K562 (cell line): ENCODE data around the gene PRDX6. TPM values are rescaled to one million over a fixed set of nuclear protein-coding genes. Genes with fewer than 3 reads are reported as not detected.

Experiments used
- ATAC-seq: fragments of 200-7000 bp; cut with Tn5 transposase; 3 replicates; pipeline ENCODE4 v1.9.1; 2020; ENCODE audit warnings: moderate library complexity
- BruUV-seq: library from RNA; stranded (reverse); fragments of 400-500 nt; replicated peaks from 2 replicates; lab custom pipeline; 2021; lab: Mats Ljungman, UMichigan
- CTCF ChIA-PET: fragments of 300-600 bp; formaldehyde crosslinking; extraction: SDS; loops from one replicate; lab custom pipeline; 2021; ENCODE audit warnings: low intra/inter-chr PET ratio; lab: Yijun Ruan, JAX
- POLR2A ChIA-PET: fragments of 300-600, 350-650 bp; sonication (Branson Sonifier 250); formaldehyde crosslinking; extraction: SDS; loops from one replicate; lab custom pipeline; 2021; ENCODE audit warnings: antibody characterized with exemption, inconsistent platforms; lab: Yijun Ruan, JAX
- DNase-seq, 4 experiments: peaks; one replicate each; pipeline versions ENCODE4 v3.0.0 to v3.0.0-alpha.2; 2011 to 2018; ENCODE audit warnings: low spot score in 3 of 4, mixed read lengths in 3 of 4; ENCODE audit errors: extremely low read depth in 1 of 4
- FAIRE-seq: peaks from 2 replicates; lab custom pipeline; 2011; peaks lifted over from hg19 to GRCh38; lab: Jason Lieb, UNC
- H2AFZ ChIP-seq: 2 replicates; pipeline ENCODE4 v1.6.0; 2011; ENCODE audit warnings: low read depth, low read length, control low read depth, inconsistent platforms
- H3K27ac ChIP-seq: fragments of 200-600 bp; 3 replicates; pipeline ENCODE4 v1.8.0; 2011; ENCODE audit warnings: low read depth, mild to moderate bottlenecking, control low read depth, inconsistent platforms, low read length, moderate library complexity, mixed read lengths; ENCODE audit errors: extremely low read depth
- H3K27me3 ChIP-seq, 2 experiments: fragments of 300-600 bp in 1 of 2; 2 replicates in 1 of 2; 3 replicates in 1 of 2; pipeline versions ENCODE4 v1.6.0 to v1.8.0; 2011; ENCODE audit warnings: inconsistent platforms in 2 of 2, low read length in 2 of 2, mild to moderate bottlenecking in 1 of 2, mixed read lengths in 1 of 2, moderate library complexity in 1 of 2; ENCODE audit not compliant: control insufficient read depth in 2 of 2, insufficient read depth in 2 of 2
- H3K36me3 ChIP-seq: fragments of 300-600 bp; 3 replicates; pipeline ENCODE4 v1.8.0; 2011; ENCODE audit warnings: mild to moderate bottlenecking, low read length, inconsistent platforms; ENCODE audit not compliant: control insufficient read depth, insufficient read depth
- H3K4me1 ChIP-seq, 2 experiments: fragments of 200-600 bp in 1 of 2; replicated peaks in 1 of 2; 2 replicates in 1 of 2; 3 replicates in 1 of 2; pipeline versions ENCODE4 v1.5.1 to v1.8.0; 2011; ENCODE audit warnings: inconsistent platforms in 2 of 2, low read length in 2 of 2, mild to moderate bottlenecking in 1 of 2, mixed read lengths in 1 of 2, moderate library complexity in 1 of 2; ENCODE audit not compliant: control insufficient read depth in 2 of 2, insufficient read depth in 2 of 2
- H3K4me2 ChIP-seq: 2 replicates; pipeline ENCODE4 v1.6.1; 2011; ENCODE audit warnings: low read length, control low read depth, inconsistent platforms, mixed read lengths; ENCODE audit not compliant: insufficient read depth
- H3K4me3 ChIP-seq: fragments of 200-600 bp; sonication (generic), shearing (Covaris generic); 2 replicates; pipeline ENCODE4 v1.5.1; 2016; ENCODE audit warnings: control low read depth, inconsistent platforms
- H3K79me2 ChIP-seq: fragments of 200-600 bp; 3 replicates; pipeline ENCODE4 v1.8.0; 2011; ENCODE audit warnings: low read length, inconsistent platforms; ENCODE audit not compliant: control insufficient read depth, insufficient read depth
- H3K9ac ChIP-seq, 2 experiments: 2 replicates each; pipeline versions ENCODE4 v1.6.0 to v1.6.1; 2011; ENCODE audit warnings: low read depth in 2 of 2, low read length in 2 of 2, control low read depth in 1 of 2, inconsistent platforms in 1 of 2, mild to moderate bottlenecking in 1 of 2, mixed read lengths in 1 of 2; ENCODE audit not compliant: insufficient read depth in 1 of 2
- H3K9me1 ChIP-seq: one replicate; pipeline ENCODE4 v1.6.0; 2011; ENCODE audit warnings: inconsistent platforms, mild to moderate bottlenecking, low read length, moderate library complexity; ENCODE audit not compliant: control insufficient read depth, insufficient read depth
- H3K9me3 ChIP-seq: replicated peaks from 2 replicates; pipeline ENCODE4 v1.5.1; 2011; ENCODE audit warnings: low read depth, low read length, inconsistent platforms; ENCODE audit not compliant: control insufficient read depth, insufficient read depth
- H4K20me1 ChIP-seq: replicated peaks from 2 replicates; pipeline ENCODE4 v1.6.1; 2011; ENCODE audit warnings: low read length, inconsistent platforms, mixed read lengths; ENCODE audit not compliant: control insufficient read depth, insufficient read depth
- CCNT2 ChIP-seq: IDR thresholded peaks from 2 replicates; pipeline ENCODE4 v1.6.1; 2011; ENCODE audit warnings: borderline replicate concordance, low read depth, mild to moderate bottlenecking, moderate library complexity, mixed read lengths, low read length; ENCODE audit not compliant: insufficient read length; ENCODE audit errors: extremely low read depth
- GTF2A2 ChIP-seq: IDR thresholded peaks from 2 replicates; pipeline ENCODE4 v1.6.1; 2016; ENCODE audit warnings: mild to moderate bottlenecking, missing genetic modification characterization, missing compliant biosample characterization
- GTF3C2 ChIP-seq: IDR thresholded peaks from 3 replicates; pipeline ENCODE4 v1.6.1; 2011; ENCODE audit warnings: borderline replicate concordance, mild to moderate bottlenecking, moderate library complexity; ENCODE audit not compliant: insufficient read length; ENCODE audit errors: extremely low read depth
- ILF3 ChIP-seq: fragments of 450-650 bp; IDR thresholded peaks from 2 replicates; pipeline ENCODE4 v1.6.1; 2018; ENCODE audit warnings: antibody characterized with exemption, mild to moderate bottlenecking, moderate library complexity, borderline replicate concordance
- RHOXF2B ChIP-seq: fragments of 250-450 bp; sonication (Bioruptor Pico); conservative IDR thresholded peaks from 2 replicates; pipeline ENCODE4 v1.5.1; 2021
- TGIF2 ChIP-seq: sonication (generic); formaldehyde crosslinking; IDR thresholded peaks from 2 replicates; pipeline ENCODE4 v1.8.1; 2022; ENCODE audit warnings: mild to moderate bottlenecking, missing genetic modification reagents, moderate library complexity
- WGBS: fragments of 100-300 bp; shearing (Covaris generic); methylation state at CpG from one replicate; pipeline ENCODE4 v1.1.6; 2016; ENCODE audit warnings: low coverage, mixed read lengths; ENCODE audit not compliant: insufficient coverage; ENCODE audit errors: missing lambda C conversion rate; 5-methylcytosine and 5-hydroxymethylcytosine counted together
- in situ Hi-C: fragments of 300-500 bp; cut with MboI; formaldehyde crosslinking; loops from 4 replicates; pipeline ENCODE4 v1.15.0; 2018; ENCODE audit warnings: inconsistent platforms, mixed read lengths
- intact Hi-C: fragments of 100-400 bp; cut with micrococcal nuclease; formaldehyde crosslinking; loops from 2 replicates; pipeline ENCODE4 v1.14.2; 2022
- polyA plus RNA-seq, 8 experiments: library from polyadenylated mRNA; depleted of rRNA in 4 of 8; stranded (reverse) in 5 of 8; unstranded in 3 of 8; fragments of >200 nt; fragmentation: Nextera tagmentation in 2 of 8; fragmentation: Illumina TruSeq in 1 of 8; extraction: Ambion mirVana in 2 of 8; extraction: Trizol in 1 of 8; gene quantifications; 2 replicates each; pipeline versions ENCODE4 v1.2.1 to v1.2.3, GENCODE V29; 2011 to 2014; ENCODE audit warnings: inconsistent platforms in 1 of 8, missing spikeins in 1 of 8
- total RNA-seq, 7 experiments: library from RNA; depleted of rRNA in 6 of 7; stranded (reverse); fragments of >200 nt in 6 of 7; fragmentation: Illumina TruSeq in 2 of 7; extraction: Trizol in 2 of 7; gene quantifications; 2 replicates each; pipeline versions ENCODE4 v1.2.1 to v1.2.3, GENCODE V29; 2011 to 2021; ENCODE audit warnings: low replicate concordance in 1 of 7
- TF ChIP-seq, protein P1 (sequence below): fragments of 450-650 bp; IDR thresholded peaks from 2 replicates; pipeline ENCODE4 v1.7.0; 2016; ENCODE audit warnings: borderline replicate concordance

Gene PRDX6
- total and polyA plus RNA-seq, 9 of the 15 experiments (the other 6 are each of a cell fraction or from before 2014, with no cell fraction given), result 277 to 1,082 (median 610) TPM

DNA sequence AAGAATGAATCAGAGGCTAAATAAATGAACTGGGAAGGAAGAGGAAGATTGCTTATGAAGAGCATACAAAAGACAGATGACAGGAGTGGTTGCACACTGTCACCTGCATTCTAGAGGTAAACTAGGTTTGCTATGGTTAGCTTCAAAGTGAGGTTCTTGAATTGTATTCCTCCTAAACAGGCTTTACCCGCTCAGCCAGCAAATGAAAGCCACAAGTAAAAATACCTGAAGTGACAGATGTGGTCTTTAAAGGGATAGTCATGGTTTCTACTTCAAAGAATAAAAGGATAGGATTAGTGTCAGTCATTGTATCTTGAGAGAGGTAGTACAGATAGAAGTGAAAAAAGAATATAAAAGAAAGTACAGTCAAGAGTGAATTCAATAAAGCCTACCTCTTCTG is 32.4 kb upstream of the PRDX6 start:
- ATAC-seq, result no peak
- Histone ChIP-seq H3K27ac (no peak overlapping the region), H4K20me1 (no peaks in the 10 kb centered on the region), H2AFZ (no peak overlapping the region), H3K4me2 (no peak overlapping the region), H3K4me1 (no peaks in the 10 kb centered on the region), H3K9me3 (no peaks in the 10 kb centered on the region), H3K27me3 (no peaks in the 10 kb centered on the region), H3K4me3 (no peak overlapping the region), H3K9ac (no peak overlapping the region), H3K36me3 (no peaks in the 10 kb centered on the region), H3K9me1 (no peaks in the 10 kb centered on the region), H3K79me2 (no peaks in the 10 kb centered on the region)
- TF ChIP-seq CCNT2 (no peak), GTF3C2 (no peak), RHOXF2B (CRISPR knock-in tag) (no peak), ILF3 (no peak), GTF2A2 (tag) (no peak), TGIF2 (CRISPR knock-in tag) (no peak)
- TF ChIP-seq, protein P1, sequence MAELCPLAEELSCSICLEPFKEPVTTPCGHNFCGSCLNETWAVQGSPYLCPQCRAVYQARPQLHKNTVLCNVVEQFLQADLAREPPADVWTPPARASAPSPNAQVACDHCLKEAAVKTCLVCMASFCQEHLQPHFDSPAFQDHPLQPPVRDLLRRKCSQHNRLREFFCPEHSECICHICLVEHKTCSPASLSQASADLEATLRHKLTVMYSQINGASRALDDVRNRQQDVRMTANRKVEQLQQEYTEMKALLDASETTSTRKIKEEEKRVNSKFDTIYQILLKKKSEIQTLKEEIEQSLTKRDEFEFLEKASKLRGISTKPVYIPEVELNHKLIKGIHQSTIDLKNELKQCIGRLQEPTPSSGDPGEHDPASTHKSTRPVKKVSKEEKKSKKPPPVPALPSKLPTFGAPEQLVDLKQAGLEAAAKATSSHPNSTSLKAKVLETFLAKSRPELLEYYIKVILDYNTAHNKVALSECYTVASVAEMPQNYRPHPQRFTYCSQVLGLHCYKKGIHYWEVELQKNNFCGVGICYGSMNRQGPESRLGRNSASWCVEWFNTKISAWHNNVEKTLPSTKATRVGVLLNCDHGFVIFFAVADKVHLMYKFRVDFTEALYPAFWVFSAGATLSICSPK, result no peak
- ChIA-PET POLR2A (no interaction called here), CTCF (no interaction called here)
- intact Hi-C loops (no loop called here), in situ Hi-C loops (no loop called here)
- BruUV-seq, result no TSS peak
- FAIRE-seq, result no peak
- WGBS, result 60% methylated on average over 1 of the region's 1 CpG
- DNase-seq, result no peak
